ENCODE data around the gene BCCIP.

DNA sequence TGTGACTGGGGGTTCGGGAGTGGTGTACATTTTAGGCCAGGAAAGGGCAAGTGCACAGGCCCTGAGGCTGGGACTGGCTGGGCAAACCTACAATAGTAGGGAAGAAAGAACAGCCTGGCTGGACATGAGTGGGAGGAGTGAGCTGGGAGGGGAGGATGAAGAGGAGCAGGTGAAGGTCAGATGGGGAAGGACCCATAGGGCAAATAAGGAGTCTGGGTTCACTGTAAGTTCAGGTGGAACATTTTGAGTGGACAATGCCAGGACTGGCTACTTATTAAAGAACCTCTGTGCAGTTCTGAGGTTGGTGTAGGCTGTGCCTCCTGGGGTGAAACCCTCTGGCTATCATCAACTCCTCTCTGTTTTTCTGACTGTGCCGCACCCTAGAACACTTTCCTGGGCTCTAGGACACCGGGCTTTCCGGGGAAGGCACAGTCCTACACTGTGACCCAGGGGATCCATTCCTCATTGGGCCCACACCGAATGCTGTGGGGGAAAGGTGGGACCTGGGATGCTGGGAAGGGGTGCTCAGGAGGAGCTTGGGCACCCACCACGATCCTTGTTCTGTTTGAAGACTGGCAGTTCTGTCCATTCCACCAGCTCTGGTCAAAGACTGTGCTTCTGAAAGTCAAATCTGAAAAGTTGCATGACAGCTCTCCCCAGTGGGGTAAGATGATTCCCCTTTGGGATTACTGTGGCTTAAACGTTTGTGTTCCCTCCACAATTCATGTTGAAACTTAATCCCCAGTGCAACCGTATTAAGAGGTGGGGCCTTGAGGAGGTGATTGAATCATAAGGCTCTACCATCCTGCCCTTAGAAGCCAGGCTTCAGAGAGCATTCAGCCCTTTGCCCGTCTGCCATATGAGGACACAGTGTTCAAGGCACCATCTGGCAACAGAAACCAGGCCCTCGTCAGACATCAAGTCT is 43.7 kb upstream of the BCCIP start:
- TF ChIP-seq TCF4 (CRISPR knock-in tag; IDR thresholded peaks at IDR 0.05; ENCODE audit: borderline replicate concordance) (no peak), RARB (CRISPR knock-in tag; IDR thresholded peaks at IDR 0.05) (no peak)

Measured in SK-N-SH treated with all-trans-retinoic acid at 6 μM for 48 hours (cell line).